ENCODE measurements around the gene C1orf53. TPM values are rescaled to one million over a fixed set of nuclear protein-coding genes. Genes with fewer than 3 reads are reported as not detected.

The C1orf53 gene
- total and polyA plus RNA-seq, 2 of the 13 experiments (the other 11 are each of a cell fraction or from before 2014, with no cell fraction given), result 5.8 to 10.1 TPM

DNA sequence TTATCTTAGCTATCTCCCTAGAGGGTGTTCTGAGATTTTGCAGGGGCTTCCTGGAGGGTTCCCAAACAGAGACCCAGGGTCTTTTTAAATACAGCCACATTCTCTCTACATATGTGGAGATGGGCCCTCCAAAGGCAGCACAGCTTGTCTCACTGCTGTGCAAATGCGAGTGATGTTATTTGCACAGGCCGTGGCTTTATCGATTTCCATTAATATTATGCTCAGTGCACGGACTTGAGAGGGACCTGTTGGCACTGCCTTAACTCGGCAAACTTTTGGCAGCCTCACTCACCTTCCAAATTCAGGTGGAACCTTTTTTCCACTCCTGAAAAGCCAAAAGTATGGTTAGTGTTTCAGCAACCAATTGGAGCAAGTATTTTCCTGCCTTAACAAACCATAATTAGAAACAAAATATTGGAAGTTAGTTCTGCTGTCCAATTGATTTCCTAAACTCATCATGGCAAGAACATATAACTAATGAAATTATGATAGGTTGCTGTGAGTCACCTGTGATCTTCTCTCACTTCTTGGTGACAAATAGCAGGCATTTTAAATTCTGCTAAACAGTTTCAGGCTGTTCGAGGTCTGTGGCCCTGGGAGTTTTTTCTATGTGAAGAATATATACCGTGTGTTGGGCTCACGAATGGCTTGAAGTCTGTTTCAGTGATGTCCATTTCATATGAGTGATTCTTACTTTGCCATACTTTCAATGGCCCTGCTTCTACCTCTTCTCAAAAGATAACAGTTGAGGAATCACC, 25.7 kb downstream of the C1orf53 start:
- ChIA-PET POLR2A (no interaction called here), CTCF (ENCODE audit: low intra/inter-chr PET ratio, low total read pairs) (no interaction called here)
- Histone ChIP-seq H3K79me2 (ENCODE audit: insufficient read depth, low read length) (no peaks in the 10 kb centered on the region), H3K27ac (ENCODE audit: extremely low read length, insufficient read depth, low read length) (no peak overlapping the region), H3K27me3 (ENCODE audit: control insufficient read depth in 1 of 2, insufficient read depth in 2 of 2, low read length in 2 of 2) (no peaks in the 10 kb centered on the region; a peak in 1 of 5 replicates), H3K4me3 (replicated peaks in 1 of 3; ENCODE audit: insufficient read depth in 1 of 3, low read depth in 2 of 3, low read length in 3 of 3) (no peak overlapping the region), H3K9me3 (ENCODE audit: low read length) (no peaks in the 10 kb centered on the region), H3K36me3 (replicated peaks in 1 of 2; ENCODE audit: control insufficient read depth in 1 of 2, insufficient read depth in 2 of 2, low read length in 2 of 2) (no peaks in the 10 kb centered on the region), H2AFZ (ENCODE audit: low read length) (no peak overlapping the region), H3K4me2 (ENCODE audit: low read depth, low read length) (no peak overlapping the region), H3K4me1 (ENCODE audit: insufficient read depth, low read length) (no peaks in the 10 kb centered on the region), H4K20me1 (ENCODE audit: insufficient read depth, low read length) (no peaks in the 10 kb centered on the region), H3K9ac (ENCODE audit: insufficient read depth, low read depth, low read length) (no peak overlapping the region)
- peak; percentile 92 for ATAC-seq
- no peak for DNase-seq (ENCODE audit: low spot score)
- no peak for FAIRE-seq
- BruUV-seq (replicated peaks), result no TSS peak
- intact Hi-C loops (cut with micrococcal nuclease; ENCODE audit: unreplicated experiment), result loop anchor here (5.0 kb wide), 1 partner anchor 539 kb away; no protein-coding TSS in a partner anchor
- 30% methylated on average over 8 of the region's 8 CpGs for WGBS (ENCODE audit: low lambda C conversion rate)
- in situ Hi-C loops (cut with HindIII; ENCODE audit: extremely low pct_ligation_motif_present, low pct_unique_long_range_greater_than_20kb), result no loop called here
- no peak for TF ChIP-seq THAP11 (CRISPR knock-in tag; IDR thresholded peaks at IDR 0.05)
- peak; percentile 91 for TF ChIP-seq ONECUT2 (CRISPR knock-in tag; IDR thresholded peaks at IDR 0.05)
- TF ChIP-seq, protein P1, sequence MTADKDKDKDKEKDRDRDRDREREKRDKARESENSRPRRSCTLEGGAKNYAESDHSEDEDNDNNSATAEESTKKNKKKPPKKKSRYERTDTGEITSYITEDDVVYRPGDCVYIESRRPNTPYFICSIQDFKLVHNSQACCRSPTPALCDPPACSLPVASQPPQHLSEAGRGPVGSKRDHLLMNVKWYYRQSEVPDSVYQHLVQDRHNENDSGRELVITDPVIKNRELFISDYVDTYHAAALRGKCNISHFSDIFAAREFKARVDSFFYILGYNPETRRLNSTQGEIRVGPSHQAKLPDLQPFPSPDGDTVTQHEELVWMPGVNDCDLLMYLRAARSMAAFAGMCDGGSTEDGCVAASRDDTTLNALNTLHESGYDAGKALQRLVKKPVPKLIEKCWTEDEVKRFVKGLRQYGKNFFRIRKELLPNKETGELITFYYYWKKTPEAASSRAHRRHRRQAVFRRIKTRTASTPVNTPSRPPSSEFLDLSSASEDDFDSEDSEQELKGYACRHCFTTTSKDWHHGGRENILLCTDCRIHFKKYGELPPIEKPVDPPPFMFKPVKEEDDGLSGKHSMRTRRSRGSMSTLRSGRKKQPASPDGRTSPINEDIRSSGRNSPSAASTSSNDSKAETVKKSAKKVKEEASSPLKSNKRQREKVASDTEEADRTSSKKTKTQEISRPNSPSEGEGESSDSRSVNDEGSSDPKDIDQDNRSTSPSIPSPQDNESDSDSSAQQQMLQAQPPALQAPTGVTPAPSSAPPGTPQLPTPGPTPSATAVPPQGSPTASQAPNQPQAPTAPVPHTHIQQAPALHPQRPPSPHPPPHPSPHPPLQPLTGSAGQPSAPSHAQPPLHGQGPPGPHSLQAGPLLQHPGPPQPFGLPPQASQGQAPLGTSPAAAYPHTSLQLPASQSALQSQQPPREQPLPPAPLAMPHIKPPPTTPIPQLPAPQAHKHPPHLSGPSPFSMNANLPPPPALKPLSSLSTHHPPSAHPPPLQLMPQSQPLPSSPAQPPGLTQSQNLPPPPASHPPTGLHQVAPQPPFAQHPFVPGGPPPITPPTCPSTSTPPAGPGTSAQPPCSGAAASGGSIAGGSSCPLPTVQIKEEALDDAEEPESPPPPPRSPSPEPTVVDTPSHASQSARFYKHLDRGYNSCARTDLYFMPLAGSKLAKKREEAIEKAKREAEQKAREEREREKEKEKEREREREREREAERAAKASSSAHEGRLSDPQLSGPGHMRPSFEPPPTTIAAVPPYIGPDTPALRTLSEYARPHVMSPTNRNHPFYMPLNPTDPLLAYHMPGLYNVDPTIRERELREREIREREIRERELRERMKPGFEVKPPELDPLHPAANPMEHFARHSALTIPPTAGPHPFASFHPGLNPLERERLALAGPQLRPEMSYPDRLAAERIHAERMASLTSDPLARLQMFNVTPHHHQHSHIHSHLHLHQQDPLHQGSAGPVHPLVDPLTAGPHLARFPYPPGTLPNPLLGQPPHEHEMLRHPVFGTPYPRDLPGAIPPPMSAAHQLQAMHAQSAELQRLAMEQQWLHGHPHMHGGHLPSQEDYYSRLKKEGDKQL (CRISPR knock-in tag; IDR thresholded peaks at IDR 0.05; ENCODE audit: low read depth), result no peak
- peak; percentile 91; the same call in 1 of the 2 replicates for TF ChIP-seq KAT2B (IDR thresholded peaks at IDR 0.05; ENCODE audit: borderline replicate concordance, low read depth, low read length)
- no peak for TF ChIP-seq SYNCRIP (IDR thresholded peaks at IDR 0.05; ENCODE audit: insufficient read depth, low read depth, low read length)
- TF ChIP-seq FOXK1 (CRISPR knock-in tag; IDR thresholded peaks at IDR 0.05; ENCODE audit: borderline replicate concordance, low read depth), result no peak
- TF ChIP-seq SKI (IDR thresholded peaks at IDR 0.05; ENCODE audit: partially characterized antibody), result no peak
- no peak for TF ChIP-seq ZNF264 (CRISPR knock-in tag; IDR thresholded peaks at IDR 0.05)
- no peak for TF ChIP-seq SSRP1 (CRISPR knock-in tag; IDR thresholded peaks at IDR 0.05)
- TF ChIP-seq ETV6 (CRISPR knock-in tag; conservative IDR thresholded peaks at IDR 0.05), result no peak
- no peak for TF ChIP-seq SALL2 (CRISPR knock-in tag; IDR thresholded peaks at IDR 0.05)
- no peak for TF ChIP-seq ARHGAP35 (CRISPR knock-in tag; IDR thresholded peaks at IDR 0.05; ENCODE audit: borderline replicate concordance)
- TF ChIP-seq, protein P2, sequence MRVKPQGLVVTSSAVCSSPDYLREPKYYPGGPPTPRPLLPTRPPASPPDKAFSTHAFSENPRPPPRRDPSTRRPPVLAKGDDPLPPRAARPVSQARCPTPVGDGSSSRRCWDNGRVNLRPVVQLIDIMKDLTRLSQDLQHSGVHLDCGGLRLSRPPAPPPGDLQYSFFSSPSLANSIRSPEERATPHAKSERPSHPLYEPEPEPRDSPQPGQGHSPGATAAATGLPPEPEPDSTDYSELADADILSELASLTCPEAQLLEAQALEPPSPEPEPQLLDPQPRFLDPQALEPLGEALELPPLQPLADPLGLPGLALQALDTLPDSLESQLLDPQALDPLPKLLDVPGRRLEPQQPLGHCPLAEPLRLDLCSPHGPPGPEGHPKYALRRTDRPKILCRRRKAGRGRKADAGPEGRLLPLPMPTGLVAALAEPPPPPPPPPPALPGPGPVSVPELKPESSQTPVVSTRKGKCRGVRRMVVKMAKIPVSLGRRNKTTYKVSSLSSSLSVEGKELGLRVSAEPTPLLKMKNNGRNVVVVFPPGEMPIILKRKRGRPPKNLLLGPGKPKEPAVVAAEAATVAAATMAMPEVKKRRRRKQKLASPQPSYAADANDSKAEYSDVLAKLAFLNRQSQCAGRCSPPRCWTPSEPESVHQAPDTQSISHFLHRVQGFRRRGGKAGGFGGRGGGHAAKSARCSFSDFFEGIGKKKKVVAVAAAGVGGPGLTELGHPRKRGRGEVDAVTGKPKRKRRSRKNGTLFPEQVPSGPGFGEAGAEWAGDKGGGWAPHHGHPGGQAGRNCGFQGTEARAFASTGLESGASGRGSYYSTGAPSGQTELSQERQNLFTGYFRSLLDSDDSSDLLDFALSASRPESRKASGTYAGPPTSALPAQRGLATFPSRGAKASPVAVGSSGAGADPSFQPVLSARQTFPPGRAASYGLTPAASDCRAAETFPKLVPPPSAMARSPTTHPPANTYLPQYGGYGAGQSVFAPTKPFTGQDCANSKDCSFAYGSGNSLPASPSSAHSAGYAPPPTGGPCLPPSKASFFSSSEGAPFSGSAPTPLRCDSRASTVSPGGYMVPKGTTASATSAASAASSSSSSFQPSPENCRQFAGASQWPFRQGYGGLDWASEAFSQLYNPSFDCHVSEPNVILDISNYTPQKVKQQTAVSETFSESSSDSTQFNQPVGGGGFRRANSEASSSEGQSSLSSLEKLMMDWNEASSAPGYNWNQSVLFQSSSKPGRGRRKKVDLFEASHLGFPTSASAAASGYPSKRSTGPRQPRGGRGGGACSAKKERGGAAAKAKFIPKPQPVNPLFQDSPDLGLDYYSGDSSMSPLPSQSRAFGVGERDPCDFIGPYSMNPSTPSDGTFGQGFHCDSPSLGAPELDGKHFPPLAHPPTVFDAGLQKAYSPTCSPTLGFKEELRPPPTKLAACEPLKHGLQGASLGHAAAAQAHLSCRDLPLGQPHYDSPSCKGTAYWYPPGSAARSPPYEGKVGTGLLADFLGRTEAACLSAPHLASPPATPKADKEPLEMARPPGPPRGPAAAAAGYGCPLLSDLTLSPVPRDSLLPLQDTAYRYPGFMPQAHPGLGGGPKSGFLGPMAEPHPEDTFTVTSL (CRISPR knock-in tag; IDR thresholded peaks at IDR 0.05; ENCODE audit: borderline replicate concordance), result peak; percentile 17; the same call in 1 of the 2 replicates

All from HepG2 (cell line).